GM23248 (cell line): Measurements from ENCODE around the gene SH3PXD2A. TPM values are rescaled to one million over a fixed set of nuclear protein-coding genes. Genes with fewer than 3 reads are reported as not detected.

Experiments used
- DNase-seq: peaks from one replicate; pipeline ENCODE4 v3.0.0-alpha.2; 2015
- H2AFZ ChIP-seq: fragments of 200-600 bp; sonication (generic); 2 replicates; pipeline ENCODE4 v1.6.1; 2016; ENCODE audit warnings: antibody characterized with exemption
- H3F3A ChIP-seq: fragments of 200-600 bp; sonication (generic); 2 replicates; pipeline ENCODE4 v1.6.1; 2016; ENCODE audit warnings: mild to moderate bottlenecking, antibody characterized with exemption, mixed run types; ENCODE audit not compliant: insufficient read depth
- H3K27ac ChIP-seq: fragments of 200-600 bp; sonication (generic); 2 replicates; pipeline ENCODE4 v1.5.1; 2016; ENCODE audit warnings: mild to moderate bottlenecking
- H3K27me3 ChIP-seq: fragments of 200-600 bp; sonication (generic); replicated peaks from 2 replicates; pipeline ENCODE4 v1.6.1; 2016; ENCODE audit warnings: mild to moderate bottlenecking; ENCODE audit not compliant: insufficient read depth
- H3K36me3 ChIP-seq: fragments of 200-600 bp; sonication (generic); 2 replicates; pipeline ENCODE4 v1.6.1; 2016; ENCODE audit warnings: low read depth, mild to moderate bottlenecking
- H3K4me1 ChIP-seq: fragments of 200-600 bp; sonication (generic); 2 replicates; pipeline ENCODE4 v1.6.1; 2016; ENCODE audit warnings: mild to moderate bottlenecking; ENCODE audit not compliant: insufficient read depth
- H3K4me2 ChIP-seq: fragments of 200-600 bp; sonication (generic); one replicate; pipeline ENCODE4 v1.6.1; 2016; ENCODE audit warnings: mild to moderate bottlenecking; ENCODE audit not compliant: unreplicated experiment
- H3K4me3 ChIP-seq: fragments of 200-600 bp; sonication (generic); 2 replicates; pipeline ENCODE4 v1.5.1; 2016; ENCODE audit warnings: mild to moderate bottlenecking
- H3K79me2 ChIP-seq: fragments of 200-600 bp; sonication (generic); 2 replicates; pipeline ENCODE4 v1.6.1; 2016; ENCODE audit warnings: mild to moderate bottlenecking; ENCODE audit not compliant: insufficient read depth
- H3K9ac ChIP-seq: fragments of 200-600 bp; sonication (generic); 2 replicates; pipeline ENCODE4 v1.6.1; 2016; ENCODE audit warnings: mild to moderate bottlenecking
- H3K9me2 ChIP-seq: fragments of 200-600 bp; sonication (generic); 2 replicates; pipeline ENCODE4 v1.6.1; 2016; ENCODE audit warnings: mixed run types, mild to moderate bottlenecking, moderate library complexity; ENCODE audit not compliant: insufficient read depth
- H3K9me3 ChIP-seq: fragments of 200-600 bp; sonication (generic); one replicate; pipeline ENCODE4 v1.6.1; 2017; ENCODE audit warnings: low read depth
- H4K20me1 ChIP-seq: fragments of 200-600 bp; sonication (generic); 2 replicates; pipeline ENCODE4 v1.6.0; 2016; ENCODE audit not compliant: insufficient read depth
- EZH2 ChIP-seq: fragments of 200-600 bp; sonication (generic); IDR thresholded peaks from 2 replicates; pipeline ENCODE4 v1.6.1; 2018; ENCODE audit warnings: antibody characterized with exemption, mild to moderate bottlenecking; ENCODE audit not compliant: insufficient read depth, poor library complexity, severe bottlenecking
- EZH2phosphoT487 ChIP-seq: fragments of 200-600 bp; sonication (generic); IDR thresholded peaks from 2 replicates; pipeline ENCODE4 v1.6.1; 2018; ENCODE audit warnings: antibody characterized with exemption, moderate library complexity, mild to moderate bottlenecking, low read depth; ENCODE audit not compliant: insufficient read depth
- WGBS, 2 experiments: methylation state at CpG; one replicate each; pipeline ENCODE4 v1.1.6; 2015 to 2017; ENCODE audit warnings: low lambda C conversion rate in 2 of 2, low coverage in 1 of 2; ENCODE audit errors: missing lambda C conversion rate in 2 of 2; 5-methylcytosine and 5-hydroxymethylcytosine counted together
- in situ Hi-C: fragments of 300-500 bp; cut with MboI; formaldehyde crosslinking; loops from 2 replicates; pipeline ENCODE4 v1.15.0; 2020
- polyA plus RNA-seq: library from polyadenylated mRNA; unstranded; fragments of >200 nt; fragmentation: Nextera tagmentation; extraction: Ambion mirVana; gene quantifications from 2 replicates; pipeline ENCODE4 v1.2.1, GENCODE V29; 2016
- total RNA-seq: library from RNA; depleted of rRNA; stranded (reverse); fragments of >200 nt; shearing (Covaris generic); gene quantifications from 2 replicates; pipeline ENCODE4 v1.2.3, GENCODE V29; 2014

The SH3PXD2A gene
- total and polyA plus RNA-seq, 2 experiments from 2014 or later = 34.0 to 58.0 TPM

- peak overlapping the region; percentile 55 for H3K27ac ChIP-seq
- peak overlapping the region; percentile 62 for H3K9ac ChIP-seq
- peak overlapping the region; percentile 66 for H2AFZ ChIP-seq
- peaks cover 5% of the 10 kb centered on the region; the same call in 1 of the 2 replicates for H3F3A ChIP-seq
- H3K4me1 ChIP-seq = 0 out of 2 replicates have a peak, but pooled peaks cover 3% of the 10 kb centered on the region
- peak overlapping the region; percentile 61 for H3K4me2 ChIP-seq
- H3K79me2 ChIP-seq = no peaks in the 10 kb centered on the region
- TF ChIP-seq EZH2phosphoT487 (no peak), EZH2 (no peak)
- WGBS, 2 experiments = 2 to 3% methylated on average over 21 to 27 of the region's 28 CpGs
- no peaks in the 10 kb centered on the region for H4K20me1 ChIP-seq
- no peaks in the 10 kb centered on the region for H3K36me3 ChIP-seq
- peak overlapping the region; percentile 59 for H3K4me3 ChIP-seq
- peak; percentile 89 for DNase-seq
- in situ Hi-C loops = no loop called here
- H3K27me3 ChIP-seq = no peaks in the 10 kb centered on the region
- no peaks in the 10 kb centered on the region for H3K9me2 ChIP-seq
- no peaks in the 10 kb centered on the region for H3K9me3 ChIP-seq
Observed at GRCh38 chr10:103772096-103772845, 83.1 kb downstream of the SH3PXD2A start.

GRCh38 chr10:103770139-103770538 lies 85.2 kb downstream of the SH3PXD2A start:
- 93 to 98% methylated on average over 2 of the region's 2 CpGs for WGBS, 2 experiments
- DNase-seq = no peak
- H4K20me1 ChIP-seq = no peaks in the 10 kb centered on the region

GRCh38 chr10:103769176-103769575 lies 86.2 kb downstream of the SH3PXD2A start:
- no peaks in the 10 kb centered on the region for H3K9me3 ChIP-seq
- no peaks in the 10 kb centered on the region for H3K36me3 ChIP-seq
- H3K9ac ChIP-seq = no peak overlapping the region
- in situ Hi-C loops = no loop called here
- no peak overlapping the region for H3K4me3 ChIP-seq
- H3K27me3 ChIP-seq = no peaks in the 10 kb centered on the region
- DNase-seq = no peak
- H3F3A ChIP-seq = peaks cover 13% of the 10 kb centered on the region
- 96 to 97% methylated on average over 8 to 10 of the region's 10 CpGs for WGBS, 2 experiments
- H2AFZ ChIP-seq = no peak overlapping the region
- H3K27ac ChIP-seq = no peak overlapping the region
- TF ChIP-seq EZH2 (no peak), EZH2phosphoT487 (no peak)
- no peak overlapping the region for H3K4me2 ChIP-seq
- no peaks in the 10 kb centered on the region for H4K20me1 ChIP-seq
- peaks cover 17% of the 10 kb centered on the region for H3K4me1 ChIP-seq
- no peaks in the 10 kb centered on the region for H3K79me2 ChIP-seq
- H3K9me2 ChIP-seq = no peaks in the 10 kb centered on the region

More at GRCh38 chr10:103770139-103770538, 85.2 kb downstream of the SH3PXD2A start:
- H3K9ac ChIP-seq = no peak overlapping the region
- no peak overlapping the region for H2AFZ ChIP-seq
- no peaks in the 10 kb centered on the region for H3K9me3 ChIP-seq
- H3K4me1 ChIP-seq = peaks cover 10% of the 10 kb centered on the region
- TF ChIP-seq EZH2phosphoT487 (no peak), EZH2 (no peak)
- no peak overlapping the region for H3K27ac ChIP-seq
- H3K4me3 ChIP-seq = no peak overlapping the region
- no peaks in the 10 kb centered on the region for H3K36me3 ChIP-seq
- H3K9me2 ChIP-seq = no peaks in the 10 kb centered on the region
- H3K4me2 ChIP-seq = no peak overlapping the region
- H3K27me3 ChIP-seq = no peaks in the 10 kb centered on the region
- in situ Hi-C loops = no loop called here
- H3K79me2 ChIP-seq = no peaks in the 10 kb centered on the region
- peaks cover 5% of the 10 kb centered on the region; the same call in 1 of the 2 replicates for H3F3A ChIP-seq

- no peak for TF ChIP-seq EZH2phosphoT487
- H3K9ac ChIP-seq = no peak overlapping the region
- in situ Hi-C loops = no loop called here
- no peak overlapping the region for H3K4me2 ChIP-seq
- H3K4me1 ChIP-seq = peaks cover 20% of the 10 kb centered on the region
- no peak overlapping the region for H3K27ac ChIP-seq
- WGBS, 2 experiments = 95 to 98% methylated on average over 11 of the region's 11 CpGs
- H3K9me3 ChIP-seq = no peaks in the 10 kb centered on the region
- no peaks in the 10 kb centered on the region for H3K36me3 ChIP-seq
- no peak overlapping the region for H3K4me3 ChIP-seq
- H3K79me2 ChIP-seq = no peaks in the 10 kb centered on the region
- no peak overlapping the region for H2AFZ ChIP-seq
- H3K27me3 ChIP-seq = no peaks in the 10 kb centered on the region
- H3F3A ChIP-seq = peaks cover 13% of the 10 kb centered on the region
- DNase-seq = no peak
- no peaks in the 10 kb centered on the region for H3K9me2 ChIP-seq
- no peaks in the 10 kb centered on the region for H4K20me1 ChIP-seq
Observed at GRCh38 chr10:103768345-103768744, 87.0 kb downstream of the SH3PXD2A start.
